Tracheal epithelial cell (primary cell): ENCODE measurements around the gene OR52N5. TPM values are rescaled to one million over a fixed set of nuclear protein-coding genes. Genes with fewer than 3 reads are reported as not detected.

ENCODE experiments used
- total RNA-seq: library from RNA; depleted of rRNA; stranded (reverse); fragments of >200 nt; gene quantifications from 2 replicates; pipeline ENCODE4 v1.2.1, GENCODE V29; 2014

The OR52N5 gene
- not detected in 2 replicates for total RNA-seq

DNA sequence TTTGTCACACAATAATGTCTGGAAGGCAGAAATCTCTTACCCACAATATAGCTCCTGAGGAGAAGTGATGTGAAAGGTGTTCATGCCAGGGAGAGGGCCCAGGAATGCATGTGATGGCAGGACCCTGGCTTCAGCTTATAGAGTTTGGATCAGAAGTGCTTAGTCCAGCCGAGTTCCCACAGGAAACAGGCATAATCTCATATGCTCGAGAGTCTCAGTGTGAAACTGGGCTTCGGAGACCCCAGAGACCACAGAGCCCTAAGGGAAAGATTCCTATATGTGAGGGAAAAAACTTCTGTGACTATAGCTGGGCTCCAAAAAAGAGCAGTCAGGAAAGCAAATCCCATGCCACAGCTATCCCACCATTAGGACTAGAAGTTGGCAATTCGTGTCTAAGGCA lies at the start of gene OR52N5:
OR52N5 (minus strand) TSS at position 101 of the 400 bp plus-strand sequence. CDS start 4,721 bp downstream, outside the sequence.

DNA sequence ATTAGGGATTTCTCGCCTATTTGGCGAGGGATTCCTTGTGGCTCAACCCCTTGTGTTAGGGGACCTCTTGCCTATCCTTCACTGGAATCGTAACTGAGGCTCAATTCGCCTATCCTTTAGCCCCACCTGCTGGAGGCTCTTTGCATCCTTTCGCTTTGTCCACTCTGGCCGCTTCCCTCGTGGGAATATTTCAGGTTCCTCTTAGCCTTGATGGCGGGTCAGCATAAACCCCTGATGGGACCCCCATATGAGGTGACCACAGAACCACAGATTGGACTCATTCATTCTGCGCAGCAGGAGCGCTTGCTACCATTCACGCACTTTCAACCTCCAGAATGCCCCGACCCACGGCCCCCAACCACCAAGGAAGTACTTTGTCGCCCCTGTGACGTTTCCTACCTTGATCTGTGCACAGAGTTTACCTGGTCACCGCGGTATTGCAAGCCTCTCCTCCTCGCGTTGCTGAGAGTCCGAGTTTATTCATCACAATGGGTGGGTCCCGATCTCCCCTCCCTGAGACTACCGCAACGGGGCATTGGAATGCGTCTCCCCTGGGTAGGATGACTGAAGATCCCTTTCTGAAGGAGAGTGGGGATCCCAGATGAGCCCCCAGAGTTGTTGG lies 25.5 kb upstream of the OR52N5 start, which contains the start of gene OR52N2:
OR52N2 (plus strand) TSS at position 425 of the 622 bp plus-strand sequence. CDS start 11,412 bp downstream, outside the sequence.

DNA sequence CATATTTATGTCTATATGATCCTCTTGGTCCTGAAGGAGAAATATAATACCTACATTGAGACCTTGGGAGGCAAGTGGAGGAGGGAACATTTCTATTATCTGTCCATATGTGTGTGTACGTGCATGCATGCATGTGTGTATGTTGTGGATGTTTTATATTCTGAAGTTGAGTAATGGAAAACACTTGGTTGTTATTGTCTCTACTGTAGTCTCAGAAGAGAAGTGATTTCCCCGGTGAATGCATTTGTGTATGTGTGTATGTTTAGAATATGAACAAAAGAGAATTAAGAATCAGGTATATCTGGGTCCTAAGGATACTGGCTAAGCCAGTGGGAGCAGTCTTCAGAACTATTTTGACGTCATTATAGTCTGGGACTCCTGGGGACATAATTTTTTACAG lies 8.0 kb upstream of the OR52N5 start, which contains the start of gene OR52N1:
OR52N1 (minus strand) TSS at position 101 of the 400 bp plus-strand sequence. CDS start 2,449 bp downstream, outside the sequence.

DNA sequence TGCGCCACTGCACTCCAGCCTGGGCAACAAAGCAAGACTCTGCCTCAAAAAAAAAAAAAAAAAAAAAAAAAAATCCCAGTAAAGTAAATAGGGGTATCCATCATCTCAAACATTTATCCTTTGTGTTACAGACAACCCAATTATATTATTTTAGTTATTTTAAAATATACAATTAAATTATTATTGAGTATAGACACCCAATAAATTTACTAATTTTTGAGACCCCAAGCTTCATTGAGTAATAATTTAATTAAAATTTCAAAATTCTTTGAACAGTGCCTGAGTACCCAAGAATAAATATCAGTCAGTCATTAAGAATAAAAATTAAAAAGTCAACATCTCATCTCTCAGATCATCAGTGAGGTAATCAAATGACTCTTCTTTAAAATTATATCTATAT lies 29.2 kb downstream of the OR52N5 start, which contains the start of gene OR52N4:
OR52N4 (plus strand) TSS at position 301 of the 400 bp plus-strand sequence. CDS start 498 bp downstream, outside the sequence.

DNA sequence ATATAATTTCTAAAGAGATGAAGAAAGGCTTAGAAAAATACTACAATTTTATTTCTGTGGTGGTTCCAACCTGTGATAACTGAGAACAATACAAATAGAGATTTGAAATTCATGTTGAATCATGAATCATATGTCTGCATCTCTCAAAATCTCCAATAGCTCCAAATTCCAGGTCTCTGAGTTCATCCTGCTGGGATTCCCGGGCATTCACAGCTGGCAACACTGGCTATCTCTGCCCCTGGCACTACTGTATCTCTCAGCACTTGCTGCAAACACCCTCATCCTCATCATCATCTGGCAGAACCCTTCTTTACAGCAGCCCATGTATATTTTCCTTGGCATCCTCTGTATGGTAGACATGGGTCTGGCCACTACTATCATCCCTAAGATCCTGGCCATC lies 46.8 kb downstream of the OR52N5 start, which contains the start of gene OR56B1:
OR56B1 (plus strand) TSS at position 53 of the 400 bp plus-strand sequence; CDS start at position 122, 69 bp downstream.

Other genes starting within 250 kb of the OR52N5 start
- 0.21 and 0.48 TPM in 2 replicates for gene OR52H1, start 234.8 kb downstream of the OR52N5 start, total RNA-seq
- not detected in 2 replicates for gene OR52B6, start 202.5 kb downstream of the OR52N5 start, total RNA-seq
- gene TRIM6, start 186.7 kb downstream of the OR52N5 start, total RNA-seq: 3.0 and 3.1 TPM in 2 replicates
- gene TRIM34, start 158.4 kb downstream of the OR52N5 start, total RNA-seq: 3.4 and 9.6 TPM in 2 replicates
- 32.2 and 39.0 TPM in 2 replicates for gene TRIM5, start 98.3 kb downstream of the OR52N5 start, total RNA-seq
- gene TRIM22, start 93.6 kb downstream of the OR52N5 start, total RNA-seq: 24.5 and 58.8 TPM in 2 replicates
- gene OR56B1, start 46.9 kb downstream of the OR52N5 start, total RNA-seq: not detected in 2 replicates
- gene OR52N4, start 29.1 kb downstream of the OR52N5 start, total RNA-seq: not detected in 2 replicates
- not detected in 2 replicates for gene OR52N1, start 7.9 kb upstream of the OR52N5 start, total RNA-seq
- not detected in 2 replicates for gene OR52N2, start 25.6 kb upstream of the OR52N5 start, total RNA-seq
- gene OR52E6, start 58.5 kb upstream of the OR52N5 start, total RNA-seq: not detected in 2 replicates
- not detected in 2 replicates for gene OR52E8, start 74.3 kb upstream of the OR52N5 start, total RNA-seq
- not detected in 2 replicates for gene OR52E4, start 97.3 kb upstream of the OR52N5 start, total RNA-seq
- not detected in 2 replicates for gene OR52E5, start 109.9 kb upstream of the OR52N5 start, total RNA-seq
- gene OR56A3, start 158.9 kb upstream of the OR52N5 start, total RNA-seq: not detected in 2 replicates
- not detected in 2 replicates for gene OR56A5, start 185.1 kb upstream of the OR52N5 start, total RNA-seq
- gene OR52L1, start 203.6 kb upstream of the OR52N5 start, total RNA-seq: not detected in 2 replicates
- gene OR56A4, start 223.6 kb upstream of the OR52N5 start, total RNA-seq: not detected in 2 replicates
- not detected in 2 replicates for gene OR56A1, start 247.4 kb upstream of the OR52N5 start, total RNA-seq